Upper lobe of left lung (tissue), 6 donors: ENCODE measurements around the gene SLC15A1. TPM values are rescaled to one million over a fixed set of nuclear protein-coding genes. Genes with fewer than 3 reads are reported as not detected.

Source experiments
- ATAC-seq, 2 donors: fragments of 200-7000 bp; cut with Tn5 transposase; one replicate each; pipeline ENCODE4 v1.9.1; 2022; ENCODE audit warnings: mild to moderate bottlenecking in 2 of 2, moderate library complexity in 2 of 2; ENCODE audit not compliant: low FRiP score in 2 of 2
- DNase-seq, 2 donors: peaks; one replicate each; pipeline ENCODE4 v3.0.0-alpha.2; 2019 to 2020
- H3K27ac ChIP-seq, 4 donors: fragments of 200-600 bp; sonication (generic); one replicate each; pipeline ENCODE4 v1.5.1; 2016 to 2019
- H3K27me3 ChIP-seq, 4 donors: fragments of 200-600 bp; sonication (generic); one replicate each; pipeline ENCODE4 v1.5.1; 2017 to 2019
- H3K36me3 ChIP-seq, 4 donors: fragments of 200-600 bp; sonication (generic); one replicate each; pipeline ENCODE4 v1.5.1; 2016 to 2019
- H3K4me1 ChIP-seq, 4 donors: fragments of 200-600 bp; sonication (generic); one replicate each; pipeline ENCODE4 v1.5.1; 2018 to 2019
- H3K4me3 ChIP-seq, 4 donors: fragments of 200-600 bp; sonication (generic); one replicate each; pipeline ENCODE4 v1.5.1; 2017 to 2019; ENCODE audit warnings: mild to moderate bottlenecking in 2 of 4, moderate library complexity in 1 of 4
- H3K9me3 ChIP-seq, 4 donors: fragments of 200-600 bp; sonication (generic); one replicate each; pipeline ENCODE4 v1.5.1; 2018 to 2019
- EP300 ChIP-seq, 4 donors: sonication (generic); formaldehyde crosslinking; IDR thresholded peaks; one replicate each; pipeline ENCODE4 v1.5.1; 2017; ENCODE audit warnings: antibody characterized with exemption in 4 of 4, control low read depth in 2 of 4
- POLR2A ChIP-seq, 4 donors: fragments of 450-650 bp; IDR thresholded peaks; one replicate each; pipeline ENCODE4 v1.5.1; 2016 to 2017; ENCODE audit warnings: antibody characterized with exemption in 4 of 4, mild to moderate bottlenecking in 2 of 4
- POLR2AphosphoS5 ChIP-seq, 2 donors: sonication (generic); formaldehyde crosslinking; IDR thresholded peaks; one replicate each; pipeline ENCODE4 v1.5.1; 2017; ENCODE audit warnings: antibody characterized with exemption in 2 of 2
- WGBS, 2 donors: methylation state at CpG; one replicate each; pipeline ENCODE4 v1.1.5; 2017 to 2018; 5-methylcytosine and 5-hydroxymethylcytosine counted together
- total RNA-seq, 6 donors: library from RNA; depleted of rRNA in 4 of 6; stranded (reverse); fragments of >200 nt in 4 of 6; gene quantifications; one replicate each; pipeline versions ENCODE4 v1.1.0 to v1.2.1, GENCODE V29; 2016 to 2021
- TF ChIP-seq, protein P1 (sequence below), 6 experiments: fragments of 450-650 bp in 4 of 6; fragments of 200-600 bp in 2 of 6; sonication (generic) in 2 of 6; IDR thresholded peaks; one replicate each; pipeline ENCODE4 v1.5.1; 2016 to 2019; ENCODE audit warnings: antibody characterized with exemption in 6 of 6
- donor health status: DM: no; HTN: no; CAD: no; lungs with moderate emphysema.
- donor health status: DM: no; HTN: yes; CAD: no; lungs with severe emphysema.

SLC15A1 gene
- total RNA-seq, 6 donors from 2014 or later = 0.07 to 0.23 (median 0.15) TPM; not detected in 3

DNA sequence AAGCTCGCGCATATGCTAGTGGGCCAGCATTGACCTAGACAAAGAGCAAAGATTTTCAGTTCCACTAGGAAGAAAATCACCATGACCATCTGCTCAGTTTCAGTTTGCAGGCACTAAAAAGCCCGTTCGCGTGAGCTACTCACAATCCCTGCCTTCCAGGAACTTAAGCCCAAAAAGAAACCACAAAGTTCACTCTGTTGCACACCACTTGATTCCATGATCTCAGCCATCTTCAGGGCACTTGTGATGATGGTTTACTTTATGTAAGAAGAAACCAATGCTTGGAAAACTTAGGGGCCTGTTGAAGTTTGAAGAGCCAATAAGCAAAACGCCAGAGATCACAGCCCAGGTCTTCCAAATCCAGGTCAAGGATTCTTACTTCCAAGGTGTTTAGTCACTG is 45.0 kb upstream of the SLC15A1 start:
- Histone ChIP-seq H3K36me3 (peaks cover 13 to 94% (median 51%) of the 10 kb centered on the region in 4 donors), H3K4me3 (no peak overlapping the region), H3K4me1 (no peaks in the 10 kb centered on the region), H3K9me3 (no peaks in the 10 kb centered on the region), H3K27ac (no peak overlapping the region), H3K27me3 (no peaks in the 10 kb centered on the region)
- TF ChIP-seq POLR2AphosphoS5 (IDR thresholded peaks at IDR 0.05) = no peak
- TF ChIP-seq, protein P1, sequence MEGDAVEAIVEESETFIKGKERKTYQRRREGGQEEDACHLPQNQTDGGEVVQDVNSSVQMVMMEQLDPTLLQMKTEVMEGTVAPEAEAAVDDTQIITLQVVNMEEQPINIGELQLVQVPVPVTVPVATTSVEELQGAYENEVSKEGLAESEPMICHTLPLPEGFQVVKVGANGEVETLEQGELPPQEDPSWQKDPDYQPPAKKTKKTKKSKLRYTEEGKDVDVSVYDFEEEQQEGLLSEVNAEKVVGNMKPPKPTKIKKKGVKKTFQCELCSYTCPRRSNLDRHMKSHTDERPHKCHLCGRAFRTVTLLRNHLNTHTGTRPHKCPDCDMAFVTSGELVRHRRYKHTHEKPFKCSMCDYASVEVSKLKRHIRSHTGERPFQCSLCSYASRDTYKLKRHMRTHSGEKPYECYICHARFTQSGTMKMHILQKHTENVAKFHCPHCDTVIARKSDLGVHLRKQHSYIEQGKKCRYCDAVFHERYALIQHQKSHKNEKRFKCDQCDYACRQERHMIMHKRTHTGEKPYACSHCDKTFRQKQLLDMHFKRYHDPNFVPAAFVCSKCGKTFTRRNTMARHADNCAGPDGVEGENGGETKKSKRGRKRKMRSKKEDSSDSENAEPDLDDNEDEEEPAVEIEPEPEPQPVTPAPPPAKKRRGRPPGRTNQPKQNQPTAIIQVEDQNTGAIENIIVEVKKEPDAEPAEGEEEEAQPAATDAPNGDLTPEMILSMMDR (IDR thresholded peaks at IDR 0.05) = no peak
- no peak for TF ChIP-seq EP300 (IDR thresholded peaks at IDR 0.05)
- no peak for TF ChIP-seq POLR2A (IDR thresholded peaks at IDR 0.05)
- 75 to 78% methylated on average over 6 of the region's 6 CpGs for WGBS, 2 donors
- no peak for ATAC-seq
- DNase-seq = no peak

DNA sequence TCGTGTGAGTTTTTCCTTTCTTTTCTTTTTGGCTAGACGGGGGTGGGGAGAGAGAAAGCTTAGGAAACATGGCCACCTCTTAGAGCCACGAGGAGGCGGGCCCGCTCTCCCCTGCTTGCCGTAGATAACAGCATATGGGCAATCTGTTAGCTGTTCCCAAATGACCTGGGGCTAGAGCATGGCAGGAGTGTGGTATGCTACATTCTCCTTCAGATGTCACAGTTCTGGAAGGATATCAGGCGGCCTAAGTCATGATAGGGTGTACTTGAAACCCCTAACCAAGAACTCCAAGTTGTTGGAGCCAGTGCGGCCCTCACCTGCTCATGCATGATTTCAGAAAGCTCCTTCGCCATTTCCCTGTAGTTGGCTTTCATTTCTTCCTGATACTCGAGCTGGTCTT is 44.3 kb upstream of the SLC15A1 start:
- H3K4me3 ChIP-seq = no peak overlapping the region
- H3K9me3 ChIP-seq = no peaks in the 10 kb centered on the region
- TF ChIP-seq POLR2AphosphoS5 (IDR thresholded peaks at IDR 0.05) (no peak), EP300 (IDR thresholded peaks at IDR 0.05) (no peak), POLR2A (IDR thresholded peaks at IDR 0.05) (no peak)
- TF ChIP-seq, protein P1 (IDR thresholded peaks at IDR 0.05) = no peak
- H3K27ac ChIP-seq = no peak overlapping the region
- DNase-seq = no peak
- no peaks in the 10 kb centered on the region for H3K27me3 ChIP-seq
- peaks cover 13 to 91% (median 52%) of the 10 kb centered on the region in 4 donors for H3K36me3 ChIP-seq
- 88 to 93% methylated on average over 10 of the region's 10 CpGs for WGBS, 2 donors
- H3K4me1 ChIP-seq = no peaks in the 10 kb centered on the region
- no peak for ATAC-seq

DNA sequence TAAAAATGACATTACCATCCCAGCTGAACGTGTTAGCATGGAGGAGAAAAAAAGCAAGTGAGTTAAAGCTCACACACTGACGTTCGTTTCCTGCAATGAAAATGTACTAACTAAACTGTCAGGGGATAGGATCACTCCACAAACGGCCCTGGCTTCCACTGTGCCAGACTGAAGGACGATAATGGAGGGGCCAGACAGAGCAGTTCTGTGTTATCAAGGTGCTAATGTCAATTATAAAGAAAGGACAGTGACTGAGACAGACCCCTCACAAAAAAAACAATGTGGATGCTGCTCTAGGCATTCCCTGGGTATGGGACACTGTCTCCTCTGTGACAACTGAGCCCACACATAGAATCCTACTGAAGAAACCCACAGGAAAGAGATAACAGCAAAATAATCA is 43.7 kb upstream of the SLC15A1 start:
- 92 to 95% methylated on average over 5 of the region's 5 CpGs for WGBS, 2 donors
- H3K27me3 ChIP-seq = no peaks in the 10 kb centered on the region
- no peak overlapping the region for H3K27ac ChIP-seq
- no peaks in the 10 kb centered on the region for H3K9me3 ChIP-seq
- H3K36me3 ChIP-seq = peaks cover 13 to 90% (median 52%) of the 10 kb centered on the region in 4 donors
- TF ChIP-seq EP300 (IDR thresholded peaks at IDR 0.05) (no peak), POLR2A (IDR thresholded peaks at IDR 0.05) (no peak), POLR2AphosphoS5 (IDR thresholded peaks at IDR 0.05) (no peak)
- TF ChIP-seq, protein P1 (IDR thresholded peaks at IDR 0.05) = no peak
- ATAC-seq = no peak
- H3K4me1 ChIP-seq = no peaks in the 10 kb centered on the region
- no peak for DNase-seq
- no peak overlapping the region for H3K4me3 ChIP-seq

DNA sequence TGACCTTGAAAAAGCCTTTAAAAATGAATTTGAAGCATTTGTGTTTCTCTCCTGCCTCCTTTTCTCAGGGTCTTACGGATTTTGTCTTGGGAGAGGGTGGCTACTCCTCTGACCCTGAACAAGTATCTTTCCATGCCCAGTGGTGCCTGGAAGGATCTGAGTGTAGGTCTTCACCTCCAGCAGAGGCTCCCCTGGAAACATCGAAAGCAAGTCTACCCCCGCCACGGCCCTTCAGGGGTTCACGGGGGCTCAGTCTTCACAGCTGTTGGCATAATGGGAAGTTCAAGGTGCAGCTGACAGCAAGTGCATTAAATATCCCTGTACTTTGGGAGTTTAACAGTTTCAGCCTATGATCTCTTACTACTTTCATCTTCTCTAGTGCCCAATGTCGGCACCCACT is 42.7 kb upstream of the SLC15A1 start:
- DNase-seq (no peak), ATAC-seq (no peak)
- Histone ChIP-seq H3K4me3 (no peak overlapping the region), H3K27ac (no peak overlapping the region), H3K36me3 (peaks cover 13 to 81% (median 49%) of the 10 kb centered on the region in 4 donors), H3K27me3 (no peaks in the 10 kb centered on the region), H3K9me3 (no peaks in the 10 kb centered on the region), H3K4me1 (no peaks in the 10 kb centered on the region)
- TF ChIP-seq, protein P1 (IDR thresholded peaks at IDR 0.05) = no peak
- TF ChIP-seq POLR2A (IDR thresholded peaks at IDR 0.05) (no peak), POLR2AphosphoS5 (IDR thresholded peaks at IDR 0.05) (no peak), EP300 (IDR thresholded peaks at IDR 0.05) (no peak)
- WGBS, 2 donors = 89 to 94% methylated on average over 6 of the region's 6 CpGs

DNA sequence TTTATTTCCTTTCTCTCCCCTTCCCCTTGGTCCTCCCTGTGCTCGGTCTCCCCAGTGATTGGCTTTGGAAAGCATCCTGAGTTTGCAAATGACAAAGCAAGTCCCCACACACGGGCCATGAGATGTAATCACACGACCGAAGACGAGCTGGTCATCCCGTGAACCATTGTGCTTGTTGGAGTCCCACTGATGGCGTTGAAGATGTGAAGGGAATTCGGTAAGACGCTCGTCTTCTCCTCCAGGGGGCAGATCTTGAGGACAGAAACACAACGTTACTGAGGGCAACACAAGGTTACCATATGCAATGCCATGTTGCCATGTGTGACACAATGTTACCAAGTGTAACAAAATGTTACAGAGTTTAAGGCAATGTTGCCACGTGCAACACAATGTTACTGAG is 42.0 kb upstream of the SLC15A1 start:
- H3K36me3 ChIP-seq = peaks cover 13 to 74% (median 44%) of the 10 kb centered on the region in 4 donors
- H3K9me3 ChIP-seq = no peaks in the 10 kb centered on the region
- no peak for TF ChIP-seq POLR2AphosphoS5 (IDR thresholded peaks at IDR 0.05)
- TF ChIP-seq POLR2A (IDR thresholded peaks at IDR 0.05) = no peak
- TF ChIP-seq EP300 (IDR thresholded peaks at IDR 0.05) = no peak
- TF ChIP-seq, protein P1 (IDR thresholded peaks at IDR 0.05) = no peak
- H3K4me1 ChIP-seq = no peaks in the 10 kb centered on the region
- no peaks in the 10 kb centered on the region for H3K27me3 ChIP-seq
- no peak for DNase-seq
- no peak for ATAC-seq
- no peak overlapping the region for H3K27ac ChIP-seq
- 94 to 96% methylated on average over 12 of the region's 12 CpGs for WGBS, 2 donors
- H3K4me3 ChIP-seq = no peak overlapping the region
